H1 (cell line): ENCODE measurements around the gene FOXA3. TPM values are rescaled to one million over a fixed set of nuclear protein-coding genes. Genes with fewer than 3 reads are reported as not detected.
A peak's percentile ranks its signal among the peaks of the same experiment; 100 is the strongest.

Experiments used
- CHD7 ChIP-seq: fragments of 300-600 bp; sonication (generic); IDR thresholded peaks from 2 replicates; pipeline ENCODE4 v1.7.1; 2012; ENCODE audit warnings: low read length, moderate library complexity, mild to moderate bottlenecking, inconsistent platforms; ENCODE audit not compliant: insufficient replicate concordance
- CREB1 ChIP-seq: IDR thresholded peaks from 2 replicates; pipeline ENCODE4 v1.6.1; 2012; ENCODE audit warnings: inconsistent platforms
- CTBP2 ChIP-seq: IDR thresholded peaks from 2 replicates; pipeline ENCODE4 v1.7.0; 2011; ENCODE audit warnings: borderline replicate concordance, mild to moderate bottlenecking, moderate library complexity, mixed read lengths, low read length; ENCODE audit not compliant: insufficient read depth, insufficient read length
- FOSL1 ChIP-seq: IDR thresholded peaks from 2 replicates; pipeline ENCODE4 v1.6.1; 2011; ENCODE audit warnings: mild to moderate bottlenecking, low read depth, low read length, moderate library complexity; ENCODE audit not compliant: insufficient read depth
- GTF2F1 ChIP-seq: IDR thresholded peaks from 2 replicates; pipeline ENCODE4 v1.6.1; 2012; ENCODE audit warnings: low read depth, low read length, improper control_type of control experiment, borderline replicate concordance
- JUN ChIP-seq: IDR thresholded peaks from 2 replicates; pipeline ENCODE4 v1.6.1; 2011; ENCODE audit warnings: low read depth, mild to moderate bottlenecking, improper control_type of control experiment, low read length
- POLR2AphosphoS5 ChIP-seq: IDR thresholded peaks from 2 replicates; pipeline ENCODE4 v1.6.1; 2011; ENCODE audit warnings: low read depth, low read length
- SP1 ChIP-seq: IDR thresholded peaks from 2 replicates; pipeline ENCODE4 v1.6.1; 2011; ENCODE audit warnings: low read depth, low read length
- SRF ChIP-seq: IDR thresholded peaks from 2 replicates; pipeline ENCODE4 v1.6.1; 2011; ENCODE audit warnings: mild to moderate bottlenecking, low read depth, low read length, moderate library complexity
- TAF1 ChIP-seq: IDR thresholded peaks from 2 replicates; pipeline ENCODE4 v1.6.1; 2011; ENCODE audit warnings: mild to moderate bottlenecking, low read depth, low read length
- TBP ChIP-seq: IDR thresholded peaks from 2 replicates; pipeline ENCODE4 v1.6.1; 2011; ENCODE audit warnings: low read depth, low read length, improper control_type of control experiment
- polyA plus RNA-seq, 7 experiments: library from polyadenylated mRNA; depleted of rRNA in 3 of 7; stranded (reverse) in 5 of 7; unstranded in 2 of 7; fragments of >200 nt in 5 of 7; fragments of 200-250 nt in 2 of 7; gene quantifications; 1 replicate in 5 of 7; 2 replicates in 1 of 7; 4 replicates in 1 of 7; pipeline versions ENCODE4 v1.2.1 to v1.2.3, GENCODE V29; 2011 to 2013; ENCODE audit warnings: missing spikeins in 2 of 7, mixed read lengths in 2 of 7
- total RNA-seq: library from RNA; stranded (reverse); fragmentation: NEBNext Ultra II Directional; extraction: Animal tissue kit (Norgen Biotek cat#: 25700); gene quantifications from 2 replicates; pipeline ENCODE4 v1.2.1, GENCODE V29; 2021

The FOXA3 gene
- total and polyA plus RNA-seq, 2 of the 8 experiments (the other 6 are each of a cell fraction or from before 2014, with no cell fraction given): 20.2 to 49.1 TPM

- TF ChIP-seq CHD7: no peak
- no peak; the same call in 1 of the 2 replicates for TF ChIP-seq POLR2AphosphoS5
- peak; percentile 64; the same call in 1 of the 2 replicates for TF ChIP-seq TBP
- TF ChIP-seq SP1: 0 out of 2 replicates have a peak, but pooled peaks have one; percentile 24
- TF ChIP-seq JUN: no peak
- TF ChIP-seq FOSL1: no peak
- TF ChIP-seq TAF1: 0 out of 2 replicates have a peak, but pooled peaks have one; percentile 18
- no peak for TF ChIP-seq CTBP2
- no peak for TF ChIP-seq SRF
- peak; percentile 79 for TF ChIP-seq CREB1
- TF ChIP-seq GTF2F1: no peak
Measured at GRCh38 chr19:45815481-45816216, 48.5 kb upstream of the FOXA3 start (continued).
